Adrenal gland (tissue), 12 donors: ENCODE measurements around the gene URI1. TPM values are rescaled to one million over a fixed set of nuclear protein-coding genes. Genes with fewer than 3 reads are reported as not detected.
"Not testable (repeated sequence)": the region's sequence is repeated elsewhere in the genome, so short reads cannot be mapped to it uniquely, and the experiment has no call there.

Experiments
- DNase-seq, 7 donors: peaks; one replicate each; pipeline ENCODE4 v3.0.0-alpha.2; 2019 to 2020
- H3K27ac ChIP-seq, 5 donors: fragments of 200-600 bp; sonication (generic) in 4 of 5; 1 replicate in 3 of 5; 2 replicates in 2 of 5; pipeline versions ENCODE4 v1.5.1 to v1.8.0; 2016 to 2020; ENCODE audit warnings: mild to moderate bottlenecking in 1 of 5
- H3K27me3 ChIP-seq: fragments of 200-600 bp; 2 replicates; pipeline ENCODE4 v1.8.0; 2021
- H3K36me3 ChIP-seq, 2 donors: fragments of 200-600 bp; replicated peaks in 1 of 2; 1 replicate in 1 of 2; 2 replicates in 1 of 2; pipeline versions ENCODE4 v1.5.1 to v1.8.0; 2018 to 2022
- H3K4me1 ChIP-seq, 2 donors: fragments of 200-600 bp; replicated peaks in 1 of 2; 1 replicate in 1 of 2; 2 replicates in 1 of 2; pipeline versions ENCODE4 v1.5.1 to v1.8.0; 2018 to 2021
- H3K4me3 ChIP-seq, 4 donors: fragments of 200-600 bp; sonication (generic) in 3 of 4; one replicate each; pipeline ENCODE4 v1.5.1; 2016 to 2018
- H3K9me3 ChIP-seq, 3 donors: fragments of 200-600 bp; sonication (generic) in 1 of 3; replicated peaks in 1 of 3; 1 replicate in 2 of 3; 2 replicates in 1 of 3; pipeline versions ENCODE4 v1.5.1 to v1.8.0; 2016 to 2021
- POLR2A ChIP-seq, 2 donors: fragments of 450-650 bp; IDR thresholded peaks; one replicate each; pipeline ENCODE4 v1.6.1; 2017; ENCODE audit warnings: antibody characterized with exemption in 2 of 2, mild to moderate bottlenecking in 2 of 2, moderate library complexity in 1 of 2
- WGBS, 4 donors: extraction: QIAGEN DNeasy Blood & Tissue Kit in 2 of 4; methylation state at CpG; one replicate each; pipeline versions ENCODE4 v1.1.5 to v1.1.7; 2013 to 2017; 5-methylcytosine and 5-hydroxymethylcytosine counted together
- intact Hi-C, 2 donors: fragments of 100-400 bp; cut with DNase I; formaldehyde crosslinking; loops; one replicate each; pipeline versions ENCODE4 v1.14.1 to v1.15.0; 2022 to 2023
- polyA plus RNA-seq, 3 donors: library from polyadenylated mRNA; stranded (reverse); fragments of 200-250 nt in 2 of 3; fragments of 350-450 nt in 1 of 3; fragmentation: Illumina TruSeq in 1 of 3; extraction: RNeasy Lipid Tissue Mini Kit (QIAGEN cat#74804) in 1 of 3; gene quantifications; one replicate each; pipeline ENCODE4 v1.2.3, GENCODE V29; 2013 to 2014
- total RNA-seq, 9 donors: library from RNA; depleted of rRNA in 4 of 9; stranded (reverse); fragments of >200 nt in 4 of 9; fragments of 120-200 nt in 1 of 9; fragmentation: NEBNext Ultra II Directional in 1 of 9; extraction: Animal tissue kit (Norgen Biotek cat#: 25700) in 1 of 9; gene quantifications; one replicate each; pipeline versions ENCODE4 v1.1.0 to v1.2.4, GENCODE V29; 2013 to 2023
- TF ChIP-seq, protein P1 (sequence below), 6 experiments: fragments of 450-650 bp in 4 of 6; fragments of 200-600 bp in 2 of 6; sonication (generic) in 1 of 6; IDR thresholded peaks; 1 replicate in 5 of 6; 2 replicates in 1 of 6; pipeline versions ENCODE4 v1.5.1 to v1.8.0; 2016 to 2021; ENCODE audit warnings: antibody characterized with exemption in 6 of 6, mild to moderate bottlenecking in 2 of 6, moderate library complexity in 1 of 6
- donor health status: healthy with polysubstance abuse.
- donor health status: Bipolar disorder and iron deficiency.
- donor health status: DM: yes; HTN: yes; CAD: no.
- donor health status: DM: no; HTN: no; CAD: no.
- donor health status: DM: no; HTN: no; CAD: no.
- donor health status: DM: yes; HTN: yes; CAD: no.

The URI1 gene
- total and polyA plus RNA-seq, 12 donors = 21.6 to 115 (median 71.1) TPM

- DNase-seq = no peak
- Histone ChIP-seq H3K9me3 (no peaks in the 10 kb centered on the region), H3K27me3 (no peaks in the 10 kb centered on the region), H3K4me1 (peaks cover 0 to 5% of the 10 kb centered on the region in 2 donors), H3K4me3 (no peak overlapping the region), H3K27ac (no peak overlapping the region), H3K36me3 (no peaks in the 10 kb centered on the region)
- 80 to 85% (median 82%) methylated on average over 8 of the region's 8 CpGs for whole genome bisulfite sequencing, 4 donors
- TF ChIP-seq POLR2A (IDR thresholded peaks at IDR 0.05) = no peak
- TF ChIP-seq, protein P1, sequence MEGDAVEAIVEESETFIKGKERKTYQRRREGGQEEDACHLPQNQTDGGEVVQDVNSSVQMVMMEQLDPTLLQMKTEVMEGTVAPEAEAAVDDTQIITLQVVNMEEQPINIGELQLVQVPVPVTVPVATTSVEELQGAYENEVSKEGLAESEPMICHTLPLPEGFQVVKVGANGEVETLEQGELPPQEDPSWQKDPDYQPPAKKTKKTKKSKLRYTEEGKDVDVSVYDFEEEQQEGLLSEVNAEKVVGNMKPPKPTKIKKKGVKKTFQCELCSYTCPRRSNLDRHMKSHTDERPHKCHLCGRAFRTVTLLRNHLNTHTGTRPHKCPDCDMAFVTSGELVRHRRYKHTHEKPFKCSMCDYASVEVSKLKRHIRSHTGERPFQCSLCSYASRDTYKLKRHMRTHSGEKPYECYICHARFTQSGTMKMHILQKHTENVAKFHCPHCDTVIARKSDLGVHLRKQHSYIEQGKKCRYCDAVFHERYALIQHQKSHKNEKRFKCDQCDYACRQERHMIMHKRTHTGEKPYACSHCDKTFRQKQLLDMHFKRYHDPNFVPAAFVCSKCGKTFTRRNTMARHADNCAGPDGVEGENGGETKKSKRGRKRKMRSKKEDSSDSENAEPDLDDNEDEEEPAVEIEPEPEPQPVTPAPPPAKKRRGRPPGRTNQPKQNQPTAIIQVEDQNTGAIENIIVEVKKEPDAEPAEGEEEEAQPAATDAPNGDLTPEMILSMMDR (IDR thresholded peaks at IDR 0.05) = no peak
- intact Hi-C loops = no loop called here
Measured at GRCh38 chr19:30036154-30037129, 94.4 kb downstream of the URI1 start.

DNA sequence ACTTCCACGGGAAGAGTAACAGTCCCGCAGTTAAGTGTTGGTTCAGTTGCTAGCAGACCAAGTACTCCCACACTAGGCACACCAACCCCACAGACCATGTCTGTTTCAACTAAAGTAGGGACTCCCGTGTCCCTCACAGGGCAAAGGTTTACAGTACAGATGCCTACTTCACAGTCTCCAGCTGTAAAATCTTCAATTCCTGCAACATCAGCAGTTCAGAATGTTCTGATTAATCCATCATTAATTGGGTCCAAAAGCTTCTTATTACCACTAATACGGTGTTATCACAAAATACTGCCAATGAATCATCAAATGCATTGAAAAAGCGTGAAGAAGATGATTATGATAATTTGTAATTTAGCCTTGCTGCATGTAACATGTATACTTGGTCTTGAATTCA, 95.8 kb downstream of the URI1 start:
- H3K36me3 ChIP-seq = no peaks in the 10 kb centered on the region
- H3K27me3 ChIP-seq = no peaks in the 10 kb centered on the region
- H3K9me3 ChIP-seq = no peaks in the 10 kb centered on the region
- no peak overlapping the region for H3K27ac ChIP-seq
- no peak overlapping the region for H3K4me3 ChIP-seq
- intact Hi-C loops = no loop called here
- WGBS, 4 donors = 95 to 98% (median 97%) methylated on average over 5 of the region's 5 CpGs
- H3K4me1 ChIP-seq = no peaks in the 10 kb centered on the region
- TF ChIP-seq, protein P1 (IDR thresholded peaks at IDR 0.05) = no peak
- no peak for TF ChIP-seq POLR2A (IDR thresholded peaks at IDR 0.05)
- DNase-seq = no peak

DNA sequence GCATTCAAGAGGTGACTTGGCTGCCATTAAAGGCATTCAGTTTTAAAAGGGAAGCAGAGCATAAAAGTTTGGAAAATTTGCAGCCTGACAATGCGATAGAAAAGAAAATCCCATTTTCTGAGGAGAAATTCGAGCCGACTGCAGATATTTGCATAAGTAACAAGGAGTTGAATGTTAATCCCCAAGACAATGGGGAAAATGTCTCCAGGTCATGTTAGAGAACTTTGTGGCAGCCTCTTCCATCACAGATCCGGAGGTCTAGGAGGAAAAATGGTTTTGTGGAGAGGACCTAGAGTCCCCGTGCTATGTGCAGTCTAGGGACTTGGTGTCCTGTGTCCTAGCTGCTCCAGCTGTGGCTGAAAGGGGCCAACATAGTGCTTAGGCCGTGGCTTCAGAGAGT, 99.9 kb downstream of the URI1 start:
- 94 to 98% (median 96%) methylated on average over 6 of the region's 6 CpGs for WGBS, 4 donors
- H3K4me1 ChIP-seq, H3K27me3 ChIP-seq, H3K9me3 ChIP-seq, H3K4me3 ChIP-seq, intact Hi-C loops, DNase-seq, H3K27ac ChIP-seq, H3K36me3 ChIP-seq: not testable (repeated sequence)

DNA sequence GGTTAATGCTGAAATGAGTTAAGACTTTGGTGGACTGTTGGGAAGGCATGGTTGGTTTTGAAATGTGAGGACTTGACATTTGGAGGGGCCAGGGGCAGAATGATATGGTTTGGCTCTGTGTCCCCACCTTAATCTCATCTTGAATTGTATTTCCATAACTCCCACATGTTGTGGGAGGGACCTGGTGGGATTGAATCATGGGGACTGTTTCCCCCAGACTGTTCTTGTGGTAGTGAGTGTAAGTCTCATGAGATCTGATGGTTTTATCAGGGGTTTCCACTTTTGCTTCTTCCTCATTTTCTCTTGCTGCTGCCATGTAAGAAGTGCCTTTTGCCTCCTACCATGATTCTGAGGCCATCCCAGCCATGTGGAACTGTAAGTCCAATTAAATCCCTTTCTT, 101.0 kb downstream of the URI1 start:
- H3K27ac ChIP-seq, intact Hi-C loops, H3K4me3 ChIP-seq, H3K9me3 ChIP-seq, H3K36me3 ChIP-seq, H3K27me3 ChIP-seq, H3K4me1 ChIP-seq, DNase-seq: not testable (repeated sequence)

- no peaks in the 10 kb centered on the region for H3K4me1 ChIP-seq
- H3K9me3 ChIP-seq = no peaks in the 10 kb centered on the region
- intact Hi-C loops = no loop called here
- H3K36me3 ChIP-seq = no peaks in the 10 kb centered on the region
- H3K27ac ChIP-seq = no peak overlapping the region
- 91 to 94% (median 93%) methylated on average over 13 of the region's 13 CpGs for whole genome bisulfite sequencing, 4 donors
- no peak overlapping the region for H3K4me3 ChIP-seq
- no peaks in the 10 kb centered on the region for H3K27me3 ChIP-seq
- DNase-seq = no peak
- TF ChIP-seq, protein P1 (IDR thresholded peaks at IDR 0.05) = no peak
- TF ChIP-seq POLR2A (IDR thresholded peaks at IDR 0.05) = no peak
Measured at GRCh38 chr19:30044273-30045248, 102.5 kb downstream of the URI1 start.
